Measurements from ENCODE around the gene AP3D1.
"Not testable (repeated sequence)": the region's sequence is repeated elsewhere in the genome, so short reads cannot be mapped to it uniquely, and the experiment has no call there.

The AP3D1 gene

DNA sequence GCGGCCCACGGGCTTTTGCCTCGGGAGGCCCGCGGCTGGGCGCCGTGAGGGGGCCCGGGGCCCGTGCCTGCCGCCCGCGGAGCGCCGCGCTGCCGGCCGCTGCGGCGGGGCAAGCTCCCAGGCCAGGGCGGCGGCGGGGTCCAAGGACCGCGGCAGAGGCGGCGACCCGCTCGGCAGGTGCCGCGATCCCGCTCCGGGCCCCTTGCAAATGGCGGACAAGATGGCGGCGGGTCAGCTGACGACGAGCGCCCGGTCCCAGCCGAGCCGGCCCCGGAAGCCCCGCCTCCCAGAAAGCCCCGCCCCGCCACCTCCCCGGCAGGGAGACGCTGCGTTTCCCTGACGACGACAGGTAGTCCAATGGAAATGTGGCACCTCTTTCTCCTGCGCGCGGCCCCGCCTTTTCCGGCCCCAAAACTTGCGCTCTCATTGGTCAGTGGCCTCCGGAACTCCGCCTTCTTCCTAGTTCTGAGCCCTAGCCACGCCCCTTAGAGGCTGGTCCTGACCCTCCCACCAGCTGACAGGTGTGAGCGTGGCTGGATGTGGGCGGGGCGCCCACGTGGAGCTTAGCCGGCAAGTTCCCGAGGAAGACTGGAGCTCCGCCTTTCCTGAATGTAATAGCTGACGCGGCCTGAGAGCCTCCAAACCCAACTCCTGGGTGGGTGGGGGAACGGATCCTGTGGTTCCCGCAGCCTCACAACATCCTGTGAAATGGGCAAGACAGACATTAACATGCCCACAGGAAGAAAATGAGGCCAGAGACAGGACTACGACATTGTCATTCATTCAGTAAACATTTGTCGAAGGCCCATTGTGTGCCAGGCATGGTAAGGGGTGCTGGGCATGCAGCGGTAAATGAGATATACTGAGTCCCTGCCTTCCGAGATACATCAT lies at the start of gene AP3D1:
Gene AP3D1, minus strand, starts transcription at position 228 of the 891 bp plus-strand sequence. CDS start 232 bp downstream, outside the sequence.
- peak; percentile 100 for DNase-seq (ENCODE audit: low read depth)

DNA sequence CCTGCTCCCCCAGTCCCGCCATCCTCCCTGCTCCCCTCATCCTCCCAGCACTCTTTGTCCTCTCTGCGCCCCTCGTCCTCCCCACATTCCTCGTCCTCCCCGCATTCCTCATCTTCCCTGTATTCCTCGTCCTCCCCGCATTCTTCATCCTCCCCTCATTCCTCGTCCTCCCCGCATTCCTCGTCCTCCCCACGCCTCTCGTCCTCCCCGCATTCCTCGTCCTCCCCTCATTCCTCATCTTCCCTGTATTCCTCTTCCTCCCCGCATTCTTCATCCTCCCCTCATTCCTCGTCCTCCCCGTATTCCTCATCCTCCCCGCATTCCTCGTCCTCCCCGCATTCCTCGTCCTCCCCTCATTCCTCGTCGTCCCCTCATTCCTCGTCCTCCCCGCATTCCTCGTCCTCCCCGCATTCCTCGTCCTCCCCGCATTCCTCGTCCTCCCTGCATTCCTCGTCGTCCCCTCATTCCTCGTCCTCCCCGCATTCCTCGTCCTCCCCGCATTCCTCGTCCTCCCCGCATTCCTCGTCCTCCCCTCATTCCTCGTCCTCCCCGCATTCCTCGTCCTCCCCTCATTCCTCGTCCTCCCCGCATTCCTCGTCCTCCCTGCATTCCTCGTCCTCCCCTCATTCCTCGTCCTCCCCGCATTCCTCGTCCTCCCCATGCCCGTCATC lies 49.4 kb upstream of the AP3D1 start:
- DNase-seq (ENCODE audit: low read depth) = not testable (repeated sequence)

DNA sequence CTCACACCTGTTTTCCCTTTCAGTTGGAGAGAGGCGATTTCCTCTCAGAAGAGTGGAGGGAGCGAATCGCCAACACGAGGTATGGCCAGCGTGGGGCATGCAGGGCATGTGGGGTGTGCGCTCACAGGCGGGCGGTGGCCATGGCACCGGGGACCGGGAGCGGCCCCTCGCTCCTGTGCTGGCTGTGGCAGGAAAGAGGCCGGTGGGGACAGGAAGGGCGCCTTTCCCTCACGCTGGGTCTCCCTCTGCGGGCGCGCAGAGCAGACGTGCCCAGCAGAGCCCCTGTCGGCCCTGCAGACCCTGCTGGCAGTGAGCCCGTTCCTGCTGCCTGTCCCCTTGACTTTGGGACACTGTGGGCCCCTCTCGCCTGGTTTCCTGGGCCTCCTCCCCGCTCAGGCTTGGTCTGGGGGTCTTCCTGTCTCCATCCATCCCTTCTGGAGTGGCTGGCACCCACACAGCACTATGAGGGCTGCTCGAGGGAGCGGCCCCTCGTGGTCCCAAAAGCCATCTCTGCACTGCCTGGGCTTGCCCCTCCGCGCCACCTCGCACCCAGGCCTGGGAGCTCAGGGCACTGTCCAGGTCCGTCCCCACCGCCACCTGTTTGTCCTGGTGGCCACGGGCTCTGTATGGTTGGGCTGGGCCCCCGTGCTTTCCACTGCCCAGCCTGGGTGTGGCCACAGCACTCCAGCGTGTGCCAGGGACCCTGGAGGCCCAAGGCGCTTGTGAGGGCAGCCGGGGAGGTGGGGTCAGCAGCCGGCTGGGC lies 48.7 kb upstream of the AP3D1 start:
- DNase-seq (ENCODE audit: low read depth) = no peak

DNA sequence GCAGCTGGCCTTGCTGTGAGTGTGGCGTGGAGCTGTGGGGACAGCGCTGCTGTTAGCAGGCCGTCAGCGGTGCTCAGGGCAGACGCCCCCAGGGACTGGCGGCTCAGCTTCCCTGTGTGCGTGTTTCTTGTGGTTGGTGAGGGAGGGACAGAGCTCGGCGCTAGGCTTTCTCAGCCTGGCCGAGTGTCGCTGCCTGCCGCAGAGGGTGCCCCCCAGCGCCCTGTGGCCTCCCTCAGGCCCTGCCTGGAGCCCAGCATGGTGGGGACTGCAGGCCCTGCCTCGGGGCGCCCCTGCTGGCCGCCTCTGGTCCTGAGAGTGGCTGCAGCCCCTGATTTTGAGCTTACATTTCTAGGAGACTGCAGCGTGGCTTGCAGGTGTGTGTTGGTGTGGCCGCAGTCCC lies 47.8 kb upstream of the AP3D1 start:
- no peak for DNase-seq (ENCODE audit: low read depth)

DNA sequence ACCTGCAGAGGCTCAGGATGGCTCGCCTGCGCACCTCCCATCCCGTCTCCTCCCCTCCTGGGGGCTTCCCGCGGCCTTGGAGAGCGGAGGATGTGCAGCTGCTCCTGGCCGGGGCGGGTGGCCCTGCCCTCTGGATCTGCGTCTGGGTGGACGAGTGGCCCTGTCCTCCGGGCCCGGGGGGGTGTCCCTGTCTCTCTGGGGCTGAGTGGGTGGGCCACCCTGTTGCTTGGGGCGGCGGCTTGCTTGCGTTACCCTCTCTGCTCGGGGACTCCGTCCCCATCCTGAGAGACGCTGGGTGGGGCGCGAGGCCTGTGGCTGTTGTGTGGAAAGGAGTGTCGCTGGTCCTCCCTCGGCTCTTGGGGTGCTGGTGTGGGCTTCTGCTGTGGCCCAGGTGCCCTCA lies 47.0 kb upstream of the AP3D1 start:
- no peak for DNase-seq (ENCODE audit: low read depth)

DNA sequence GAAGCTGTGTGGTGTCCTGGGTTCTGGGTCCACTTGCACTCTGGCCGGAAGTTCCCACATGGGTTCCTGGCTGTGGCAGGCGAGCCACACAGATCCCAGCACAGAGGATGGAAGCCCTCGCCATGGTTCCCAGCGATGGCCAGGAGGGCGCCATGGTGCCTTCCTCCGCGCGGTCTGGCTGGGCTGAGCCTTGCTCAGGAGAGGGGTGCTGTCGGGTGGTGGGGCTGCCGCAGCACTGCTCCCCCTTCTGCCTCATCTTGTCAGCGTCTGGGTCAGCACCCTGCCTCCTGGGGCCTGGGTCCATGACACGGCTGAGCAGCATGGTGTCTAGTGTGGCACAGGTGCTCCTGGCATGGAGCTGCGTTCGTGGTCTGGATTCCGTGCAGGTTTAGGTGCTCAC lies 45.9 kb upstream of the AP3D1 start:
- DNase-seq (ENCODE audit: low read depth) = no peak

DNA sequence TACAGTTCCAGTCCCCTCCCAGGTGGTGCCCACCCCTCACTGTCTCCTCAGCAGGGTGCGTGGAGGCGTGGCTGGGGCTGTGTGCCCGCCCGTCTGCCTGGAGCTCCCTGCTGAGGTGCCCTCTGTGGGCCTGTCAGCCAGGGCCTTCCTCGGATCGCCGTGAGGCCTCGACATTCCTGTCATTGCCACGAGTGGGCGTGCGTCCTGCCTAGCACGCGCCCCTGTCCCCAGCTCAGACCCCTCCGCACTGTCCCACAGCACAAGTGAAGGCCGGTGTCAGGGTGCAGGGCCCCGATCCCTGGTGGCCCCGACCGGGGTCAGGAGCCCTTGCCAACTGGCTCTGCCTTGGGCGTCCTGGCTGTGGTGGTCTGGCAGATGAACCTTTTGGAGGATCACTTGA lies 44.5 kb upstream of the AP3D1 start:
- DNase-seq (ENCODE audit: low read depth) = no peak

DNA sequence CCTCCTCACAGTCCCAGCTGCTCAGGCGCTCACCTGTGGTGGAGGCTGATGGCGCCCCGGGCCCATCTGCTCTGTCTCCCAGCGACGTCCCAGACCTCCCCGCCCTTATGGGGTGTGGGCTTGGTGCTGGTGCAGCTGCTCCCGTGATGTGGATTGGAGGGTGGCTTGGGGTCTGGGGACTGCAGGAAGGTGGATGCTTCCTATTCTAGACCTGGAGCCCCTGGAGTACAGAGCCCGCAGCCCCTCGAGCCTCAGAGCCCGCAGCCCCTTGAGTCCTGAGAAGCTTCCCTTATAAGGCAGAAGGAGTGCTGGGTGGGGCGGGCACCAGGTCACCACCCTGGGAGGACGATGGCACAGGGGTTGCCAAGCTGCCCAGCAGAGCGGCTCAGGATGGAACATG lies 44.0 kb upstream of the AP3D1 start:
- no peak for DNase-seq (ENCODE audit: low read depth)

DNA sequence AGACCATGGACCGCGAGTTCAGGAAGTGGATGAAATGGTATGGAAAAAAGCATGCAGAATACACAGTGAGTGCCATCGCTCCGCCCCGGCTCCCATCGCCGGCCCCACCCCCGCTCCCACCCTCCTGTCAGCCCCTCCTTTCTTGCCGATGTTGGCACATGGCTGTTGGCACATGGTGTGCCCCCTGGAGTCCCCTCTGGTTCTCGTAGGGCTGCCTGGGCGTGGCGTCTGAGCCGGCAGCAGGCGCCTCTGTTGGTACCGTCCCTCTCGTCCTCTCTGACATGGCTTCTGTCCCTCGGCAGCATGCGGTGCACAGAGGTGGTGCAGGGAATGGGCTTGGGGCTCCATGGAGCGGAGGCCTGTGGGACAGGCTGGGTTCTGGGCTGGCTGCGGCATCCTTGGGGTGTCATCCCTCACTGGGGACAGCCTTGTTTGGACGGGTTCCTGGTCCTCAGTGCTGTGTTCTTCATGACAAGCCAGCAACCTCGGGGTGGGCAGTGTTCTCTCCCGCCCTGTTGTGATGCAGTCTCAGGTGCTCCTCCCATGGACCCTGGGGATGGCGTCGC lies 43.2 kb upstream of the AP3D1 start:
- no peak for DNase-seq (ENCODE audit: low read depth)

DNA sequence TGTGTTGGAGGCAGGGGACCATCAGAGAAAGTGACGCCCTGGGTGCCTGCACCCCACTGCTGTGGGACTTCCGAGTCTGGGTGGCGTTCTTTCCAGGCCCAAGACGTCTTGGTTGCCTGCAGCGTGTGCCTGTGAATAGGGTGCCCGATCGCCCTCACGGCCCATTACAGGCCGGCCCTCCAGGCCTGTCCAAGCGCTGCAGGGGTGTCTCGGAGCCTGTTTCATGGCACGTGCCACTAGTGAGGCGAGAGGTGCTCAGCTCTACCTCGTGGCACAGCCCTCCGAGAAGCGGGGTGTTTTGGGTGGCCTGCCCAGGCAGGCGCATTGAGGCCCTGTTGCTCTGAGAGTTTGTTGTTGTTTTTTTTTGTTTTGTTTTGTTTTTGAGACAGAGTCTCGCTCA lies 42.4 kb upstream of the AP3D1 start:
- no peak for DNase-seq (ENCODE audit: low read depth)

DNA sequence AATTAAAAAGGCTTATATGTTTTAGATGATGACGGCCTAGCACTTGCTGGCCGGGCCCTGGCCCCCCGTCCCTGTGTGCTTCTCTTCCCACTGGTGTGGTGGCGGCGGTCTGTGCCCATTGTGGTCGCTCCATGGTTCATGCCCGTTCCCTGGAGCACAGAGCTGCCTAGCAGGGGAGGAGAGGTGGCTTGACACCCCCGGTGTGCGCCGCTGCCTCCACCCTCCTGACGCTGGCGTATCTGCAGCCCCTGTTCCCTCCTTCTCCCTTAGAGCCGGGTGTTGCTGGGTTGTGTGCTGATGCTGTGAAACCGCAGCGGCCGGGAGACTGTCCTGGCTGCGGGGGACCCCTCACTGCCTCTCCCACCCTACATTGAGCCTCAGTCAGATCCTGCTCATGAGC lies 41.5 kb upstream of the AP3D1 start:
- DNase-seq (ENCODE audit: low read depth) = no peak

DNA sequence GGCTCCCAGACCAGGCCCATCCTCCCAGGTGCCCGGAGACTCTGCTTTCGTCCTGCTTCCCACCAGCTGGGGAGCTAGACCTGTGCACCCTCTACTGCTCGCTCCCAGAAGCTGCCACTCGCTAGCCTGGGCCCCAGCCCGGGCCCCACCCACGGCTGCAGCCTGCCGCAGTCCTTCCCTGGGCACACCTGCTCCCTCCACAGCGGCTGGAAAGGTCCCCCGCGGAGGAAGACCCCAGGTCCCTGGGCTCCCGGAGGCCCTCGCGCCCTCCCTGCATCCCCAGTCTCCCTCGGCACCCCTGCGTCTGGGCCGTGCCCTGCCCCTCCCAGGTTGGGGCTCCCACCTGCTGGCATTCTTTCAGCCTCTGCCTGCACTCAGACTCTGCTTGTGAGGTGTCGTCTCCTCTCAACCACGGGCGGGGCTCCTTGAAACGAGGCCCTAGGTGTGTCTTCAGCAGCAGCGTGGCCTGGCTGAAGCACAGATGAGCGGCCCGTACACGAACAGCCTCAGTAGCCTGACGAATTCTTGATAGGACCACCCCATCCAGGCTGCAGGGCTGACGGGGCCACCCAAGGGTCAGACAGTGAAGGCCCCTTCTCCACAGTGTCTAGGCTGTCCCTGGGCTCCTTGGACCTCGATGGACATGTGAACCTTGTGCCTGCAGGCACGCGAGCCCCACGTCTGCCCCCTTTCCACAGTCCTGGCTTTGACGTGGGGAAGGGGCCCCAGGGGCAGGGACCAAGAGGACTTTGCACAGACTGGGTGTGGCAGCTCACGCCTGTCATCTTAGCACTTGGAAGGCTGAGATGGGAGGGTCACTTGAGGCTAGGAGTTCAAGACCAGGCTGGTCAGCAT lies 40.3 kb upstream of the AP3D1 start:
- DNase-seq (ENCODE audit: low read depth) = no peak

DNA sequence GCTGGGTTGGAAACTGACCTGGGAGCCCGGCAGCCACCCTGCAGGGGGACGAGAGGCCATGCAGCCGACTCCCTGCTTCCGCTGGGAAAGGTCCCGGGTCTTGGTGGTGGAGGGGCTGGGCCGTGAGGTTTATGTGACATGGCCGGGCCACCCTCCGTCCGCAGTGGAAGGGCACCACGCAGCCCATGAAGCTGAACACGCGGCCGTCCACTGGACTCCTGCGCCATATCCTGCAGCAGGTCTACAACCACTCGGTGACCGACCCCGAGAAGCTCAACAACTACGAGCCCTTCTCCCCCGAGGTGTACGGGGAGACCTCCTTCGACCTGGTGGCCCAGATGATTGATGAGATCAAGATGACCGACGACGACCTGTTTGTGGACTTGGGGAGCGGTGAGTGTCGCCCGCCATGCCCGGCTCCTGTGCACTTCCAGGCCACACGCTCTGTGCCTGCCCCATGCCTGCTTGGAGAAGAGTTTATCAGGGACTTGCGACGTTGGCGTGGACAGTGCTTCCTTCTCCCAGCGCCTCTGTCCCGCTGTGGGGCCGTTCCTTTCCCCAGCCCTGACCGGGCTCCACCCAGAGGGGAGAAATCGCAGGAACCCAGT lies 39.6 kb upstream of the AP3D1 start:
- no peak for DNase-seq (ENCODE audit: low read depth)

DNA sequence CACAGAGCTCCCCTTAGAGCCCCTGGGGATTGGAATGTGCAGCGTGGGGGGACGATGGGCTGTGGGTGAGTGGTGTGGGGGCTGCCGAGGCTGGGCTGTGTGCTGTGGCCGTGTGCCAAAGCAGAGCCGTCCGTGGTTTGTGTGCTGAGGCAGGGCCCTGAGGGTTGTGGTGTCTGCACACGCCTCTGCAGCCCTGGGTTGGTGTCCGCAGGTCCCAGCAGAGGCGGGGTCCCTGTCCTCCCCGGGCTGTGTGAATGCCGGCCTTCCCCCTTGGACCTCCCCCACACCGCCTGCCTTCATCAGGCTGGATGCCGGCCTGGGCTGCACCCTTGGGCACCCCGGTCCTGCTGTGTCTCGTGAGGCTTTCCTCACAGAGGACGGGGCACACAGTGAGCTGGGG lies 38.5 kb upstream of the AP3D1 start:
- DNase-seq (ENCODE audit: low read depth) = no peak

DNA sequence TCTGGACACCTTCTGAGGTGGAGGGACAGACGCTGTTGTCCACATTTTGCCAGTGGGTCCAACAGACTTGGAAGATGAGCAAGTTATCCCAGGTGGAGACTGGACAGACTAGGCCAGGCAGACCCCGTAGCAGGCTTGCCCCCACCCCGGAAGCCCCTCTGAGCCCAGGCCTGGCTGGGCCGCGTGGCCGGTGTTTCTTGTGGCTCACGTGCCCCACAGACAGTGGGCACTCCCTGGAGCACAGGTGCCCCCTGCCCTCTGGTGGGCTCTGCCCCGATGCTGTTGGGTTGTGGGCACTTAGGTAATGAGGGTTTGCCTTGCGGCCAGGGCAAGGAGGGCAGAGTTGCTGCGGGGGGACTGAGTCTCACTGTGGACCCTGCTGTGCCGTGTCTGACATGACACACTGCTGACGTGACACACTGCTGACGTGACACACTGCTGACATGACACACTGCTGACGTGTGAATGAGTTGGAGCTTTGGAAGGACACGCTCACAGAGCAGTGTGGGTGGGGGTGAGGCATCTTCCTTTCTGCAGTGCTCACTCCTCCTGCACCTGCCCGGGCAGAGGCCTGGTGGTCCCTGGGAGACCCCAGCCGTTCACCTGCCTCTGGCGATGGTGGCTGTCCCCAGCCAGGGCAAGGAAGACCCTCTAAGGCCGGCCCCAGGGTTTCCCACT lies 37.5 kb upstream of the AP3D1 start:
- DNase-seq (ENCODE audit: low read depth) = no peak

DNA sequence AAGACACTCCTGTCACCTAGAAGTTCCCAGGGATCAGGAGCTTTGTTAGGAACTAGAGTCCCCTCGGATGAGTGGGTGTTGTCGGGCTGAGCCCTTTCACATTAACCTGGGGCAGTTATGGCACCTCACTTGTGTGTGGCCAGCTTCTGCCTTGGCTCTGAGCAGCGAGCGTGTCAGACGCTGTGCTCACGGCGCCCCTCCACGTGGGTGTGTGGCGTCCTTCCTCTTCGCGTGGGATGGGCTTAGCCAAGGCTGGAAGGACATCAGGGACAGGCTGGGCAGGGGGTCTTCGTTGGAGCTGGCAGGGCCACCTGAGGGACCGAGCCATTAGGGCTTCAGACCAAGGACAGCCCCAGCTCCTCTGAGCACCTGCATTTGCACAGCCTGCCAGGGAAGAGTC lies 35.8 kb upstream of the AP3D1 start:
- DNase-seq (ENCODE audit: low read depth) = no peak

DNA sequence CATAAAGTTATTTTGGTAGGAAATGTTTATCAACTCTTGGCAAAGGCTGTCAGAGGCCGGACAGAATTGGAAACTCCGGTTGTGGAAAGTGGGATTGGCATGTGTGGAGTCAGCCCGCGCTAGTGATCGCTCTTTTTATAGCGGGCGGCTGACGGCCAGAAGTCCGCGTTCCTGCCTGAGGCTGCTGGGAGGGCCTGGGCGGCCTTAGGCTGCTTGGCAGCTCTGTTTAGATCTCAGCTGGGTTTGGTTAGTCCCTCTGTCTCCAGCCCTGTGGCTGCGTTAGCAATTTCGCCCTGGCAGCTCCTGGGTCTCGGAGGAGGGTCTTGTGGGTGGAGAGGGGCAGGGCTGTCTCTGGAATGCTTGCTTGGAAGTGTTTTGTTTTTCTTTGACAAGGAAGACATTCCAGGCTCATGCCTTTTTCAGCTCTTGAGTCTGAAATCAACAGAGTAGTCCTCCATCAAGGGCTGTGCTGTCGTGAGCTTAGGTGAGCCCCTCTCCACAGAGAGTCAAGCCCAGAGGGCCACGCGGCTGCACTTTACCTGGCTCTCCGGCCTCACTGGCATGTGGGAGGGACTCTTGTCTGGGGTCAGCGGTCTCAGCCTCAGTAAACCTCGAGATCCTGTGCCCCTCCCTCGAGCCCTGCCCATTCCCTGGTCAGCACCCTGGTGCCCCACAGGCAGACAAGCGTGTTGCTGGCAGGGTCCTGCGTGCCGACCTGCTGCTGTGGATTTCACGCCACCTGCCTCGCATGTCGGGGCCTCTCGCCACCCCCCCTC lies 34.9 kb upstream of the AP3D1 start:
- DNase-seq (ENCODE audit: low read depth) = no peak

DNA sequence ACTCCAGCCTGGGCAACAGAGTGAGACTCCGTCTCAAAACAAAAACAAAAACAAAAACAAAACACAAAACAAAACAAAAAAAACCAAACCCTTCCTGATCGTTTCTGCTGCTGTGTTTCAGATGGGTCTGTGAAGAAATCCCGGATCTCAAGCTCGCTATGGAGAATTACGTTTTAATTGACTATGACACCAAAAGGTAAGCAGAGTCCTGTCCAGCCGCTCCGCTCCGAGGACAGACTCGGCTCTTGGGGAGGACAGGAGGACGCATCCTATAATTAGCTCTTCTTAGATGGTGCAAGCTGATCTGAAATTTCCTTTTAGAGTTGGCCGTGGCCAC lies 34.3 kb upstream of the AP3D1 start:
- DNase-seq (ENCODE audit: low read depth) = no peak

DNA sequence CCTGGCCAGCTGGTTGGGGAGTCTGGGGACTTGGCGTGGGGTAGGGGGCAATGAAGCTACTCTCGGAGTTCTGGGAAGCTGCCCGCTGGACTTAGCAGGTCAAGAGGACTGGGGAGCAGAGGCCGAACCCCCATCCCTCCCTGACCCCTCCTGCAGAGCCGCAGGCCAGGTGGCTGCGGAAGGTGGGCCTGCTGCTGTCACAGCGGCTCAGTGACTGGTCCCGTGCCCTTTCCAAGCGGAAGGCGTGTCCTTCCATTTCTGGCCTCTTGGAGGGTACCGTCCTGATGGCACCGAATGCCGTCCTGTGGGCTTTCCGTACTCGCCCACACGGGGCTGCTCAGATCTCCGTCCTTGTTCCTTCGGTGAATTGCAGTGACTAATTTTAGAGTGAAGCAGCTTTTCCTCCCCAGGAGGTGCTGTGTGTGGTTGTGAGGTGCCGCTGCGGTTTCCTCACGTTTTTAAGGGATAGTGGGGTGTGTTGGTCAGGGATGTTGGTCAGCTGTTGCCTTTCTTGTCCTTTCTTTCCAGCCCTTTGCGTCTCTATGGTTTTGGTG lies 33.1 kb upstream of the AP3D1 start:
- no peak for DNase-seq (ENCODE audit: low read depth)

DNA sequence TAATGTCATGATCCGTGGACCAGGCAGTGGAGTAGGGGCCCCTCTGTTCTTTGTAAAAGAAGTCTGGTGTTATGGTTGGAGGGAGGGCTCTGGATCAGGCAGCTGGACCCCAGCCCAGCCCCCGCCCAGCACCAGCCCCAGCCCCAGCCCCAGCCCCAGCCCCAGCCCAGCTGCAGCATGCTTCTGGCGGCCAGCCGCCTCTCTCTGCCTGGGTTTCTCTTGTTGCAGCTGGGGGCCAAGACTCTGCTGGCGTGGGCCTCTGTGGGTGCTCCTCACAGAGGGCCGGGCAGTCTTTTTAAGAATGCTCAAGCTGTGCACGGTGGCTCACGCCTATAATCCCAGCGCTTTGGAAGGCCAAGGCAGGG lies 30.2 kb upstream of the AP3D1 start:
- no peak for DNase-seq (ENCODE audit: low read depth)
